H1 (cell line): ENCODE data around the gene MBTPS2. TPM values are rescaled to one million over a fixed set of nuclear protein-coding genes. Genes with fewer than 3 reads are reported as not detected.

Experiments
- CTCF ChIA-PET: fragments of 300-600 bp; sonication (Branson Sonifier 250); formaldehyde crosslinking; loops from one replicate; lab custom pipeline; 2021; ENCODE audit not compliant: partially characterized antibody; lab: Charles Lee
- POLR2A ChIA-PET: fragments of 300-600 bp; sonication (Branson Sonifier 250); formaldehyde crosslinking; loops from one replicate; lab custom pipeline; 2021; ENCODE audit warnings: inconsistent platforms; ENCODE audit not compliant: partially characterized antibody; lab: Charles Lee
- DNase-seq, 2 experiments: peaks; one replicate each; pipeline versions ENCODE4 v3.0.0 to v3.0.0-alpha.2; 2010 to 2022; ENCODE audit warnings: low spot score in 2 of 2, low read depth in 1 of 2, mixed read lengths in 1 of 2
- FAIRE-seq: peaks from 2 replicates; lab custom pipeline; 2011; peaks lifted over from hg19 to GRCh38; lab: Jason Lieb, UNC
- H2AFZ ChIP-seq: 2 replicates; pipeline ENCODE4 v1.8.1; 2012; ENCODE audit warnings: low read length, inconsistent platforms
- H2AK5ac ChIP-seq: 2 replicates; pipeline ENCODE4 v1.6.1; 2013; ENCODE audit warnings: low read depth, low read length
- H2BK120ac ChIP-seq: replicated peaks from 2 replicates; pipeline ENCODE3; 2013; ENCODE audit warnings: low read depth, low read length, inconsistent platforms
- H2BK12ac ChIP-seq: 2 replicates; pipeline ENCODE4 v1.6.1; 2013; ENCODE audit warnings: low read depth, low read length
- H2BK15ac ChIP-seq: 2 replicates; pipeline ENCODE4 v1.6.1; 2013; ENCODE audit warnings: low read length
- H2BK20ac ChIP-seq: 2 replicates; pipeline ENCODE4 v1.6.1; 2013; ENCODE audit warnings: low read length
- H2BK5ac ChIP-seq: 2 replicates; pipeline ENCODE4 v1.6.1; 2013; ENCODE audit warnings: low read depth, low read length
- H3K14ac ChIP-seq: 2 replicates; pipeline ENCODE4 v1.6.1; 2013; ENCODE audit warnings: inconsistent platforms; ENCODE audit not compliant: insufficient read length
- H3K18ac ChIP-seq: 2 replicates; pipeline ENCODE4 v1.6.1; 2013; ENCODE audit warnings: low read length; ENCODE audit errors: extremely low read depth
- H3K23ac ChIP-seq: 2 replicates; pipeline ENCODE4 v1.6.1; 2013; ENCODE audit warnings: inconsistent platforms; ENCODE audit not compliant: insufficient read length
- H3K23me2 ChIP-seq: 2 replicates; pipeline ENCODE4 v1.6.1; 2013; ENCODE audit warnings: low read depth, low read length
- H3K27ac ChIP-seq: 2 replicates; pipeline ENCODE4 v1.6.1; 2011; ENCODE audit warnings: low read depth, low read length, inconsistent platforms
- H3K27me3 ChIP-seq, 4 experiments: replicated peaks in 1 of 4; 1 replicate in 1 of 4; 2 replicates in 3 of 4; pipeline versions ENCODE4 v1.6.1 to v1.8.1; 2011 to 2013; ENCODE audit warnings: low read length in 3 of 4, mild to moderate bottlenecking in 3 of 4, inconsistent platforms in 2 of 4, mixed read lengths in 2 of 4, moderate library complexity in 1 of 4; ENCODE audit not compliant: control insufficient read depth in 3 of 4, insufficient read depth in 3 of 4; ENCODE audit errors: extremely low read depth in 1 of 4
- H3K36me3 ChIP-seq, 4 experiments: 2 replicates each; pipeline versions ENCODE4 v1.6.1 to v1.8.1; 2011 to 2013; ENCODE audit warnings: mild to moderate bottlenecking in 4 of 4, low read length in 3 of 4, moderate library complexity in 2 of 4, control low read depth in 1 of 4, inconsistent platforms in 1 of 4; ENCODE audit not compliant: insufficient read depth in 4 of 4, control insufficient read depth in 2 of 4
- H3K4ac ChIP-seq: replicated peaks from 2 replicates; pipeline ENCODE3; 2013; ENCODE audit warnings: low read length, low read depth, mixed read lengths, inconsistent platforms; ENCODE audit not compliant: insufficient read length
- H3K4me1 ChIP-seq, 4 experiments: replicated peaks in 1 of 4; 1 replicate in 1 of 4; 2 replicates in 3 of 4; pipeline versions ENCODE4 v1.6.1 to v1.8.1; 2011 to 2013; ENCODE audit warnings: low read length in 3 of 4, inconsistent platforms in 2 of 4, mixed read lengths in 1 of 4; ENCODE audit not compliant: insufficient read depth in 4 of 4, control insufficient read depth in 3 of 4
- H3K4me2 ChIP-seq, 2 experiments: 2 replicates each; pipeline versions ENCODE4 v1.6.1 to v1.8.1; 2011 to 2013; ENCODE audit warnings: low read depth in 2 of 2, low read length in 2 of 2, control low read depth in 1 of 2, inconsistent platforms in 1 of 2, mild to moderate bottlenecking in 1 of 2; ENCODE audit not compliant: insufficient read depth in 1 of 2
- H3K4me3 ChIP-seq, 4 experiments: fragments of 200-600, 300-600 bp in 1 of 4; sonication (generic), shearing (Covaris generic), sonication (Bioruptor Twin) in 1 of 4; 2 replicates each; pipeline versions ENCODE4 v1.5.1 to v1.8.1; 2011 to 2016; ENCODE audit warnings: low read length in 4 of 4, low read depth in 3 of 4, control low read depth in 2 of 4, inconsistent platforms in 2 of 4, mild to moderate bottlenecking in 2 of 4, mixed read lengths in 1 of 4, moderate library complexity in 1 of 4; ENCODE audit not compliant: insufficient read depth in 2 of 4; ENCODE audit errors: extremely low read depth in 1 of 4
- H3K56ac ChIP-seq: replicated peaks from 2 replicates; pipeline ENCODE3; 2013; ENCODE audit warnings: low read depth, mild to moderate bottlenecking, mixed read lengths, low read length, inconsistent platforms; ENCODE audit not compliant: insufficient read length
- H3K79me1 ChIP-seq: 2 replicates; pipeline ENCODE4 v1.6.1; 2013; ENCODE audit warnings: low read depth, low read length, control low read depth
- H3K79me2 ChIP-seq, 2 experiments: 2 replicates each; pipeline versions ENCODE4 v1.6.1 to v1.8.1; 2012 to 2013; ENCODE audit warnings: low read length in 2 of 2, mild to moderate bottlenecking in 2 of 2, inconsistent platforms in 1 of 2; ENCODE audit not compliant: insufficient read depth in 2 of 2, control insufficient read depth in 1 of 2
- H3K9ac ChIP-seq, 4 experiments: replicated peaks in 1 of 4; 1 replicate in 1 of 4; 2 replicates in 3 of 4; pipeline versions ENCODE4 v1.6.1 to v1.8.1; 2011 to 2013; ENCODE audit warnings: low read depth in 3 of 4, low read length in 3 of 4, control low read depth in 2 of 4, mild to moderate bottlenecking in 2 of 4, moderate library complexity in 2 of 4, inconsistent platforms in 1 of 4; ENCODE audit errors: extremely low read depth in 1 of 4
- H3K9me3 ChIP-seq, 2 experiments: 2 replicates each; pipeline versions ENCODE4 v1.6.1 to v1.8.1; 2012 to 2013; ENCODE audit warnings: mild to moderate bottlenecking in 2 of 2, moderate library complexity in 2 of 2, control low read depth in 1 of 2, inconsistent platforms in 1 of 2, low read depth in 1 of 2, low read length in 1 of 2, mixed read lengths in 1 of 2; ENCODE audit not compliant: insufficient read depth in 2 of 2
- H4K20me1 ChIP-seq, 2 experiments: replicated peaks in 1 of 2; 2 replicates each; pipeline versions ENCODE3 to v1.8.1; 2011 to 2013; ENCODE audit warnings: inconsistent platforms in 2 of 2, low read length in 2 of 2, mild to moderate bottlenecking in 1 of 2; ENCODE audit not compliant: insufficient read depth in 2 of 2, control insufficient read depth in 1 of 2
- H4K5ac ChIP-seq: 2 replicates; pipeline ENCODE4 v1.6.1; 2013; ENCODE audit warnings: low read length, low read depth, mixed read lengths, inconsistent platforms; ENCODE audit not compliant: insufficient read length
- H4K8ac ChIP-seq: 2 replicates; pipeline ENCODE4 v1.8.0; 2013; ENCODE audit warnings: mild to moderate bottlenecking, moderate library complexity, low read length, inconsistent platforms; ENCODE audit not compliant: insufficient read depth; ENCODE audit errors: extremely low read depth
- H4K91ac ChIP-seq: replicated peaks from 2 replicates; pipeline ENCODE3; 2013; ENCODE audit warnings: low read length, mixed read lengths, inconsistent platforms; ENCODE audit not compliant: insufficient read length
- ASH2L ChIP-seq: fragments of 200-600, 300-600 bp; sonication (generic); IDR thresholded peaks from one replicate; pipeline ENCODE4 v1.7.1; 2017; ENCODE audit warnings: low read length
- CBX8 ChIP-seq: fragments of 300-800, 300-1000 bp; sonication (generic); IDR thresholded peaks from 2 replicates; pipeline ENCODE4 v1.7.1; 2016; ENCODE audit warnings: low read depth, low read length, borderline replicate concordance
- CHD2 ChIP-seq: IDR thresholded peaks from 2 replicates; pipeline ENCODE4 v1.6.1; 2012; ENCODE audit warnings: low read length, improper control_type of control experiment
- CTBP2 ChIP-seq: IDR thresholded peaks from 2 replicates; pipeline ENCODE4 v1.7.0; 2011; ENCODE audit warnings: borderline replicate concordance, mild to moderate bottlenecking, moderate library complexity, mixed read lengths, low read length; ENCODE audit not compliant: insufficient read depth, insufficient read length
- CTCF ChIP-seq, 3 experiments: IDR thresholded peaks; 1 replicate in 2 of 3; 2 replicates in 1 of 3; pipeline versions ENCODE4 v1.5.1 to v1.6.1; 2011; ENCODE audit warnings: low read length in 3 of 3, mild to moderate bottlenecking in 3 of 3, inconsistent platforms in 2 of 3, low read depth in 1 of 3, moderate library complexity in 1 of 3; ENCODE audit not compliant: insufficient read depth in 1 of 3; ENCODE audit errors: control extremely low read depth in 1 of 3
- JUND ChIP-seq: IDR thresholded peaks from 2 replicates; pipeline ENCODE4 v1.6.1; 2011; ENCODE audit warnings: mild to moderate bottlenecking, improper control_type of control experiment, low read length
- MAX ChIP-seq: IDR thresholded peaks from 2 replicates; pipeline ENCODE4 v1.6.1; 2012; ENCODE audit warnings: inconsistent platforms
- RFX5 ChIP-seq: IDR thresholded peaks from 2 replicates; pipeline ENCODE4 v1.6.1; 2011; ENCODE audit warnings: low read depth, low read length, improper control_type of control experiment, borderline replicate concordance
- SIRT6 ChIP-seq: IDR thresholded peaks from one replicate; pipeline ENCODE4 v1.7.1; 2012; ENCODE audit warnings: low read length, inconsistent platforms
- SP2 ChIP-seq: IDR thresholded peaks from 2 replicates; pipeline ENCODE4 v1.6.1; 2012; ENCODE audit warnings: mild to moderate bottlenecking, low read length, inconsistent platforms
- TAF1 ChIP-seq: IDR thresholded peaks from 2 replicates; pipeline ENCODE4 v1.6.1; 2011; ENCODE audit warnings: mild to moderate bottlenecking, low read depth, low read length
- USF2 ChIP-seq: IDR thresholded peaks from 2 replicates; pipeline ENCODE4 v1.6.1; 2011; ENCODE audit warnings: low read length, improper control_type of control experiment
- polyA plus RNA-seq, 7 experiments: library from polyadenylated mRNA; depleted of rRNA in 3 of 7; stranded (reverse) in 5 of 7; unstranded in 2 of 7; fragments of >200 nt in 5 of 7; fragments of 200-250 nt in 2 of 7; gene quantifications; 1 replicate in 5 of 7; 2 replicates in 1 of 7; 4 replicates in 1 of 7; pipeline versions ENCODE4 v1.2.1 to v1.2.3, GENCODE V29; 2011 to 2013; ENCODE audit warnings: missing spikeins in 2 of 7, mixed read lengths in 2 of 7
- total RNA-seq: library from RNA; stranded (reverse); fragmentation: NEBNext Ultra II Directional; extraction: Animal tissue kit (Norgen Biotek cat#: 25700); gene quantifications from 2 replicates; pipeline ENCODE4 v1.2.1, GENCODE V29; 2021

MBTPS2 gene
- total and polyA plus RNA-seq, 2 of the 8 experiments (the other 6 are each of a cell fraction or from before 2014, with no cell fraction given): 4.3 to 7.4 TPM

- Histone ChIP-seq H2BK12ac (no peak overlapping the region), H3K36me3 (peaks cover 0 to 15% (median 0%) of the 10 kb centered on the region in 4 experiments; a peak in 3 of 8 replicates), H3K23me2 (no peaks in the 10 kb centered on the region), H3K9me3 (no peaks in the 10 kb centered on the region), H2BK120ac (no peak overlapping the region), H4K8ac (no peak overlapping the region), H2BK5ac (no peak overlapping the region), H3K4me3 (no peak overlapping the region), H3K79me1 (no peaks in the 10 kb centered on the region), H4K5ac (no peak overlapping the region), H2AFZ (no peak overlapping the region), H4K91ac (no peak overlapping the region), H3K18ac (no peak overlapping the region), H2BK15ac (no peak overlapping the region), H2BK20ac (no peak overlapping the region), H3K79me2 (no peaks in the 10 kb centered on the region), H4K20me1 (no peaks in the 10 kb centered on the region), H3K56ac (no peak overlapping the region), H3K4ac (no peak overlapping the region), H3K4me2 (no peak overlapping the region), H3K14ac (no peak overlapping the region), H3K27me3 (no peaks in the 10 kb centered on the region), H3K27ac (no peak overlapping the region), H3K23ac (no peak overlapping the region), H3K9ac (no peak overlapping the region), H2AK5ac (no peak overlapping the region), H3K4me1 (no peaks in the 10 kb centered on the region)
- ChIA-PET POLR2A (no interaction called here), CTCF (no interaction called here)
- DNase-seq (no peak), FAIRE-seq (no peak)
- TF ChIP-seq CTCF (IDR thresholded peaks at IDR 0.05; ENCODE audit: control extremely low read depth in 1 of 3, insufficient read depth in 1 of 3, low read depth in 1 of 3, low read length in 3 of 3): no peak
- TF ChIP-seq CBX8: no peak
- no peak for TF ChIP-seq RFX5
- no peak for TF ChIP-seq USF2
- TF ChIP-seq MAX: no peak
- TF ChIP-seq ASH2L: no peak
- no peak for TF ChIP-seq SIRT6
- TF ChIP-seq JUND: no peak
- no peak for TF ChIP-seq TAF1
- TF ChIP-seq SP2: no peak
- TF ChIP-seq CHD2: no peak
- no peak for TF ChIP-seq CTBP2
These were observed 14.2 kb downstream of the MBTPS2 start for GRCh38 chrX:21853578-21853977.
